Natural killer cell (primary cell): ENCODE data around the gene ZNF175. TPM values are rescaled to one million over a fixed set of nuclear protein-coding genes. Genes with fewer than 3 reads are reported as not detected.

Source experiments
- ATAC-seq, 3 donors: fragments of 150-1000 bp in 2 of 3; fragments of 200-7000 bp in 1 of 3; cut with Tn5 transposase; 1 replicate in 1 of 3; 2 replicates in 2 of 3; pipeline ENCODE4 v1.10.0; 2021; ENCODE audit warnings: mild to moderate bottlenecking in 2 of 3, moderate library complexity in 2 of 3
- DNase-seq, 2 donors: peaks; one replicate each; pipeline versions ENCODE4 v3.0.0 to v3.0.0-alpha.2; 2013 to 2021; ENCODE audit warnings: mixed read lengths in 1 of 2
- H3K27ac ChIP-seq: one replicate; pipeline ENCODE4 v1.5.1; 2013; ENCODE audit warnings: mild to moderate bottlenecking, low read length
- H3K27me3 ChIP-seq: one replicate; pipeline ENCODE4 v1.6.1; 2013; ENCODE audit warnings: low read length; ENCODE audit not compliant: control insufficient read depth, insufficient read depth
- H3K36me3 ChIP-seq: one replicate; pipeline ENCODE4 v1.6.1; 2013; ENCODE audit warnings: low read length; ENCODE audit not compliant: control insufficient read depth, insufficient read depth
- H3K4me1 ChIP-seq: one replicate; pipeline ENCODE4 v1.6.1; 2013; ENCODE audit warnings: low read length; ENCODE audit not compliant: control insufficient read depth, insufficient read depth
- H3K4me3 ChIP-seq: one replicate; pipeline ENCODE4 v1.5.1; 2013; ENCODE audit warnings: low read length
- H3K9me3 ChIP-seq: one replicate; pipeline ENCODE4 v1.6.1; 2013; ENCODE audit warnings: low read length; ENCODE audit not compliant: control insufficient read depth, insufficient read depth
- H3K27ac Mint-ChIP-seq, 2 donors: one replicate each; pipeline ENCODE4 v1.8.0; 2022; ENCODE audit warnings: mild to moderate bottlenecking in 2 of 2, mixed read lengths in 2 of 2, moderate library complexity in 1 of 2
- H3K27me3 Mint-ChIP-seq, 2 donors: one replicate each; pipeline ENCODE4 v1.8.0; 2022; ENCODE audit warnings: low read depth in 2 of 2, mixed read lengths in 2 of 2
- H3K36me3 Mint-ChIP-seq: one replicate; pipeline ENCODE4 v1.8.0; 2022; ENCODE audit warnings: mixed read lengths
- H3K4me1 Mint-ChIP-seq, 2 donors: one replicate each; pipeline ENCODE4 v1.8.0; 2022; ENCODE audit warnings: mixed read lengths in 2 of 2
- H3K4me3 Mint-ChIP-seq: one replicate; pipeline ENCODE4 v1.8.0; 2022; ENCODE audit warnings: mild to moderate bottlenecking, moderate library complexity, mixed read lengths
- H3K9me3 Mint-ChIP-seq, 2 donors: one replicate each; pipeline ENCODE4 v1.8.0; 2022; ENCODE audit warnings: mixed read lengths in 2 of 2
- CTCF ChIP-seq: fragments of 200-600 bp; IDR thresholded peaks from one replicate; pipeline ENCODE4 v1.8.0; 2022; ENCODE audit warnings: antibody characterized with exemption
- WGBS: methylation state at CpG from one replicate; pipeline ENCODE4 v1.1.7; 2013; ENCODE audit warnings: missing lambda C conversion rate; ENCODE audit not compliant: insufficient coverage; 5-methylcytosine and 5-hydroxymethylcytosine counted together
- intact Hi-C: fragments of 100-400 bp; cut with micrococcal nuclease; formaldehyde crosslinking; loops from one replicate; pipeline ENCODE4 v1.14.2; 2022
- total RNA-seq, 4 donors: library from RNA; stranded (reverse); fragments of 120-200 nt in 1 of 4; gene quantifications; one replicate each; pipeline versions ENCODE4 v1.2.3 to v1.2.4, GENCODE V29; 2013 to 2022

ZNF175 gene
- total RNA-seq, 3 donors from 2014 or later (not counting 1 experiment from before 2014, with no cell fraction given): 3.4 to 4.8 (median 4.0) TPM

GRCh38 chr19:51639916-51640315, 68.8 kb downstream of the ZNF175 start:
- H3K27me3 Mint-ChIP-seq: peaks cover 17 to 52% of the 10 kb centered on the region in 2 donors
- H3K27ac ChIP-seq: no peak overlapping the region

GRCh38 chr19:51640386-51640785, 69.3 kb downstream of the ZNF175 start:
- 100% methylated on average over 3 of the region's 3 CpGs for WGBS
- peaks cover 10% of the 10 kb centered on the region for H3K4me1 ChIP-seq
- no peaks in the 10 kb centered on the region for H3K9me3 ChIP-seq
- H3K4me3 Mint-ChIP-seq: no peak overlapping the region
- peaks cover 17 to 56% of the 10 kb centered on the region in 2 donors for H3K27me3 Mint-ChIP-seq
- ATAC-seq (no peak), DNase-seq (no peak)
- no peak overlapping the region for H3K27ac Mint-ChIP-seq
- no peak overlapping the region for H3K4me3 ChIP-seq
- no peaks in the 10 kb centered on the region for H3K27me3 ChIP-seq
- H3K36me3 ChIP-seq: no peaks in the 10 kb centered on the region
- no peaks in the 10 kb centered on the region for H3K36me3 Mint-ChIP-seq
- H3K27ac ChIP-seq: no peak overlapping the region
- peaks cover 0 to 13% of the 10 kb centered on the region in 2 donors for H3K4me1 Mint-ChIP-seq
- no peak for TF ChIP-seq CTCF
- intact Hi-C loops: no loop called here
- H3K9me3 Mint-ChIP-seq: no peaks in the 10 kb centered on the region

More at GRCh38 chr19:51639916-51640315, 68.8 kb downstream of the ZNF175 start:
- TF ChIP-seq CTCF: no peak
- Mint-ChIP-seq H3K4me1 (peaks cover 0 to 14% of the 10 kb centered on the region in 2 donors), H3K4me3 (no peak overlapping the region), H3K36me3 (no peaks in the 10 kb centered on the region), H3K27ac (no peak overlapping the region), H3K9me3 (no peaks in the 10 kb centered on the region)
- DNase-seq (no peak), ATAC-seq (no peak)
- 73% methylated on average over 2 of the region's 4 CpGs for WGBS
- no peaks in the 10 kb centered on the region for H3K9me3 ChIP-seq
- H3K4me3 ChIP-seq: no peak overlapping the region
- H3K36me3 ChIP-seq: no peaks in the 10 kb centered on the region
- H3K4me1 ChIP-seq: peaks cover 12% of the 10 kb centered on the region
- intact Hi-C loops: loop anchor here (5.0 kb wide), 1 partner anchor 168 kb away; no protein-coding TSS in a partner anchor
- H3K27me3 ChIP-seq: no peaks in the 10 kb centered on the region

GRCh38 chr19:51641648-51642047, 70.6 kb downstream of the ZNF175 start:
- intact Hi-C loops: no loop called here
- no peaks in the 10 kb centered on the region for H3K36me3 Mint-ChIP-seq
- H3K4me1 Mint-ChIP-seq: peaks cover 0 to 13% of the 10 kb centered on the region in 2 donors
- Histone ChIP-seq H3K4me1 (peaks cover 10% of the 10 kb centered on the region), H3K9me3 (no peaks in the 10 kb centered on the region), H3K36me3 (no peaks in the 10 kb centered on the region), H3K27ac (no peak overlapping the region), H3K4me3 (no peak overlapping the region), H3K27me3 (no peaks in the 10 kb centered on the region)
- H3K27ac Mint-ChIP-seq: no peak overlapping the region
- no peaks in the 10 kb centered on the region for H3K9me3 Mint-ChIP-seq
- no peak for ATAC-seq
- no peak overlapping the region for H3K4me3 Mint-ChIP-seq
- DNase-seq: no peak
- no peak for TF ChIP-seq CTCF
- H3K27me3 Mint-ChIP-seq: peaks cover 17 to 57% of the 10 kb centered on the region in 2 donors

Other genes starting within 250 kb of the ZNF175 start
- gene VSIG10L, start 229.1 kb upstream of the ZNF175 start, total RNA-seq: under 1 TPM in 2 of 3 donors, not detected in 1; 0.52 to 0.68 TPM
- gene ETFB, start 204.9 kb upstream of the ZNF175 start, total RNA-seq: 10 to 100 TPM; 44.9 to 60.1 (median 55.0) TPM
- 10 to 100 TPM; 72.8 to 83.2 (median 75.3) TPM for gene CLDND2, start 202.3 kb upstream of the ZNF175 start, total RNA-seq
- 1,000 to 10,000 TPM; 2,907 to 3,894 (median 3,151) TPM for gene NKG7, start 198.6 kb upstream of the ZNF175 start, total RNA-seq
- 10 to 100 TPM in 1 of 3 donors, 1 to 10 TPM in 2; 5.9 to 10.3 (median 8.5) TPM for gene LIM2, start 183.3 kb upstream of the ZNF175 start, total RNA-seq
- gene C19orf84, start 180.7 kb upstream of the ZNF175 start, total RNA-seq: 1 to 10 TPM; 1.4 to 3.6 (median 1.7) TPM
- gene SIGLEC10, start 153.6 kb upstream of the ZNF175 start, total RNA-seq: 10 to 100 TPM in 1 of 3 donors, 1 to 10 TPM in 2; 1.7 to 28.9 (median 6.6) TPM
- gene SIGLEC8, start 112.8 kb upstream of the ZNF175 start, total RNA-seq: not detected
- not detected for gene CEACAM18, start 92.7 kb upstream of the ZNF175 start, total RNA-seq
- gene SIGLEC12, start 69.5 kb upstream of the ZNF175 start, total RNA-seq: under 1 TPM in 2 of 3 donors, not detected in 1; 0.50 to 0.57 TPM
- 1 to 10 TPM in 1 of 3 donors, under 1 TPM in 2; 0.25 to 2.4 (median 0.59) TPM for gene SIGLEC6, start 39.6 kb upstream of the ZNF175 start, total RNA-seq
- 1 to 10 TPM in 1 of 3 donors, under 1 TPM in 2; 0.54 to 1.0 (median 0.90) TPM for gene SIGLEC5, start 59.1 kb downstream of the ZNF175 start, total RNA-seq
- gene SIGLEC14, start 75.5 kb downstream of the ZNF175 start, total RNA-seq: 1 to 10 TPM; 2.7 to 4.9 (median 2.9) TPM
- 1 to 10 TPM; 2.2 to 9.4 (median 3.7) TPM for gene SPACA6, start 122.0 kb downstream of the ZNF175 start, total RNA-seq
- not detected for gene HAS1, start 152.7 kb downstream of the ZNF175 start, total RNA-seq
- gene FPR1, start 180.6 kb downstream of the ZNF175 start, total RNA-seq: 10 to 100 TPM in 1 of 3 donors, 1 to 10 TPM in 2; 3.4 to 20.2 (median 6.4) TPM
- gene FPR2, start 189.9 kb downstream of the ZNF175 start, total RNA-seq: 1 to 10 TPM in 1 of 3 donors, under 1 TPM in 2; 0.28 to 2.1 (median 0.59) TPM
- under 1 TPM in 1 of 3 donors, not detected in 2; 0.28 TPM for gene FPR3, start 223.9 kb downstream of the ZNF175 start, total RNA-seq